AG10803 (cell line): ENCODE results near the gene BRI3BP.

ENCODE experiments used
- DNase-seq: peaks from one replicate; pipeline ENCODE4 v3.0.0; 2010; ENCODE audit warnings: low read depth
- H3K4me3 ChIP-seq: 2 replicates; pipeline ENCODE4 v1.5.1; 2011; ENCODE audit warnings: mild to moderate bottlenecking, low read length, control low read depth
- CTCF ChIP-seq: conservative IDR thresholded peaks from 2 replicates; pipeline ENCODE4 v1.5.1; 2011; ENCODE audit warnings: mild to moderate bottlenecking, low read length, control low read depth, inconsistent platforms

Gene BRI3BP

GRCh38 chr12:124994437-124994975 lies 1.1 kb downstream of the BRI3BP start:
- DNase-seq = no peak
- TF ChIP-seq CTCF = no peak
- H3K4me3 ChIP-seq = peak overlapping the region; percentile 65

GRCh38 chr12:124995200-124995961 lies 1.9 kb downstream of the BRI3BP start:
- H3K4me3 ChIP-seq = no peak overlapping the region
- no peak for DNase-seq
- TF ChIP-seq CTCF = no peak

GRCh38 chr12:124998705-124999104 lies 5.3 kb downstream of the BRI3BP start:
- no peak for DNase-seq
- no peak for TF ChIP-seq CTCF
- no peak overlapping the region for H3K4me3 ChIP-seq

GRCh38 chr12:125001636-125002035 lies 8.2 kb downstream of the BRI3BP start:
- H3K4me3 ChIP-seq = no peak overlapping the region
- TF ChIP-seq CTCF = no peak
- DNase-seq = no peak

- no peak for TF ChIP-seq CTCF
- no peak overlapping the region for H3K4me3 ChIP-seq
- DNase-seq = no peak
Measured at GRCh38 chr12:125003021-125003420, 9.6 kb downstream of the BRI3BP start.

GRCh38 chr12:125004621-125005020 lies 11.2 kb downstream of the BRI3BP start:
- no peak for DNase-seq
- no peak overlapping the region for H3K4me3 ChIP-seq
- TF ChIP-seq CTCF = no peak

- no peak for DNase-seq
- no peak for TF ChIP-seq CTCF
- H3K4me3 ChIP-seq = no peak overlapping the region
Measured at GRCh38 chr12:125005652-125006051, 12.2 kb downstream of the BRI3BP start.
